PFSK-1 (cell line): ENCODE data around the gene B4GALT6.

ENCODE experiments used
- POLR2AphosphoS5 ChIP-seq: IDR thresholded peaks from 2 replicates; pipeline ENCODE4 v1.6.1; 2012; ENCODE audit warnings: low read depth, mild to moderate bottlenecking, control low read depth, low read length, moderate library complexity
- SIN3A ChIP-seq: IDR thresholded peaks from 2 replicates; pipeline ENCODE4 v1.6.1; 2012; ENCODE audit warnings: mild to moderate bottlenecking, low read length, moderate library complexity, borderline replicate concordance; ENCODE audit not compliant: insufficient read depth

DNA sequence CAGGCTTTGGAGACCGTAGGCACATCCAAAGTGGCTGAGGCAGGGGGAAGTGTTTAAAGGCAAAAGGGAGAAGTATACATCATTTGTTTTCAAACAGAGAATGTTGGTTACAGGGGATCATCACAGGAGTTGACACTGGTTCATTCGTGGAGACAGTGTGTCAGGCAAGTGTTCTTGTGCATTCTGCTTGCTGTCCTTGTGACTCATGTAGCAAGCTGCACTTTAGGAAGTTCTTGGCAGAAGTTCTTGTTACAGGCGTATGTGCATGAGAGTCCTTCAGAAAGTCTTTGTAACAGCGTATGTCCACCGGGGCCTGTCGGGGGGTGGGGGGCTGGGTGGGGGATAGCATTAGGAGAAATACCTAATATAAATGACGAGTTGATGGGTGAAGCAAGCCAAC, 36.5 kb upstream of the B4GALT6 start:
- TF ChIP-seq POLR2AphosphoS5 (no peak), SIN3A (no peak)
